ENCODE measurements around the gene ETNK2. TPM values are rescaled to one million over a fixed set of nuclear protein-coding genes. Genes with fewer than 3 reads are reported as not detected.
A peak's percentile ranks its signal among the peaks of the same experiment; 100 is the strongest.

ETNK2 gene
- total RNA-seq, 2 donors from 2014 or later, result 4.0 to 15.8 TPM

GRCh38 chr1:204146965-204147364 lies 4.9 kb downstream of the ETNK2 start:
- WGBS, 2 donors, result 70 to 88% methylated on average over 6 to 7 of the region's 7 CpGs
- no peak for DNase-seq
- Histone ChIP-seq H3K36me3 (replicated peaks in 1 of 2; ENCODE audit: insufficient read depth in 1 of 2, low read depth in 2 of 2) (no peaks in the 10 kb centered on the region), H3K27me3 (no peaks in the 10 kb centered on the region), H3K4me1 (peaks cover 31% of the 10 kb centered on the region), H3K9me3 (no peaks in the 10 kb centered on the region), H3K27ac (no peak overlapping the region), H3K4me3 (no peak overlapping the region)
- TF ChIP-seq CTCF (IDR thresholded peaks at IDR 0.05), result no peak
- no peak for TF ChIP-seq POLR2A (IDR thresholded peaks at IDR 0.05)
- intact Hi-C loops (cut with DNase I), result no loop called here
- no peak for ATAC-seq

GRCh38 chr1:204146309-204146708 lies 5.5 kb downstream of the ETNK2 start:
- Histone ChIP-seq H3K27ac (no peak overlapping the region), H3K36me3 (replicated peaks in 1 of 2; ENCODE audit: insufficient read depth in 1 of 2, low read depth in 2 of 2) (no peaks in the 10 kb centered on the region), H3K9me3 (no peaks in the 10 kb centered on the region), H3K27me3 (no peaks in the 10 kb centered on the region), H3K4me3 (no peak overlapping the region), H3K4me1 (peaks cover 28% of the 10 kb centered on the region)
- WGBS, 2 donors, result 90 to 94% methylated on average over 3 to 6 of the region's 6 CpGs
- no peak for TF ChIP-seq POLR2A (IDR thresholded peaks at IDR 0.05)
- TF ChIP-seq CTCF (IDR thresholded peaks at IDR 0.05), result no peak
- intact Hi-C loops (cut with DNase I), result no loop called here
- DNase-seq (no peak), ATAC-seq (no peak)

- Histone ChIP-seq H3K4me3 (no peak overlapping the region), H3K27me3 (no peaks in the 10 kb centered on the region), H3K27ac (no peak overlapping the region), H3K9me3 (no peaks in the 10 kb centered on the region), H3K36me3 (replicated peaks in 1 of 2; ENCODE audit: insufficient read depth in 1 of 2, low read depth in 2 of 2) (no peaks in the 10 kb centered on the region), H3K4me1 (peaks cover 15% of the 10 kb centered on the region)
- ATAC-seq (no peak), DNase-seq (peak in 1 of 4 donors; percentile 23)
- 44 to 58% methylated on average over 4 of the region's 4 CpGs for WGBS, 2 donors
- TF ChIP-seq POLR2A (IDR thresholded peaks at IDR 0.05), result no peak
- TF ChIP-seq CTCF (IDR thresholded peaks at IDR 0.05), result no peak
- intact Hi-C loops (cut with DNase I), result no loop called here
These were observed 6.8 kb downstream of the ETNK2 start for GRCh38 chr1:204145033-204145504.

GRCh38 chr1:204143276-204144041 lies 8.4 kb downstream of the ETNK2 start:
- no peak overlapping the region for H3K27ac ChIP-seq
- TF ChIP-seq CTCF (IDR thresholded peaks at IDR 0.05) (no peak), POLR2A (IDR thresholded peaks at IDR 0.05) (no peak)
- peaks cover 14% of the 10 kb centered on the region for H3K4me1 ChIP-seq
- intact Hi-C loops (cut with DNase I), result no loop called here
- no peaks in the 10 kb centered on the region for H3K27me3 ChIP-seq
- 40 to 47% methylated on average over 14 of the region's 14 CpGs for WGBS, 2 donors
- no peak overlapping the region for H3K4me3 ChIP-seq
- ATAC-seq, result peak; percentile 40
- peak; percentile 42 to 65 (median 51) for DNase-seq
- H3K9me3 ChIP-seq, result no peaks in the 10 kb centered on the region
- H3K36me3 ChIP-seq (replicated peaks in 1 of 2; ENCODE audit: insufficient read depth in 1 of 2, low read depth in 2 of 2), result peaks cover 0 to 2% of the 10 kb centered on the region in 2 donors

All from body of pancreas (tissue), 4 donors.